Measurements from ENCODE around the gene CYB5D1.
"Not testable (repeated sequence)": the region's sequence is repeated elsewhere in the genome, so short reads cannot be mapped to it uniquely, and the experiment has no call there.

Gene CYB5D1

GRCh38 chr17:7857713-7858521, at the start of gene CYB5D1:
Gene CYB5D1 (plus strand): TSS chr17:7858003. CDS start chr17:7858135, 132 bp downstream.
- DNase-seq (ENCODE audit: low read depth, low spot score): peak; percentile 94

GRCh38 chr17:7809086-7809790, 48.6 kb upstream of the CYB5D1 start:
- no peak for DNase-seq (ENCODE audit: low read depth, low spot score)

- not testable (repeated sequence) for DNase-seq (ENCODE audit: low read depth, low spot score)
Observed at GRCh38 chr17:7809791-7810343, 47.9 kb upstream of the CYB5D1 start.

- DNase-seq (ENCODE audit: low read depth, low spot score): no peak
Observed at GRCh38 chr17:7811251-7811650, 46.6 kb upstream of the CYB5D1 start.

GRCh38 chr17:7814969-7815368, 42.8 kb upstream of the CYB5D1 start:
- DNase-seq (ENCODE audit: low read depth, low spot score): no peak

- peak; percentile 70 for DNase-seq (ENCODE audit: low read depth, low spot score)
Observed at GRCh38 chr17:7816926-7817642, 40.7 kb upstream of the CYB5D1 start.

- DNase-seq (ENCODE audit: low read depth, low spot score): no peak
Observed at GRCh38 chr17:7817643-7817964, 40.2 kb upstream of the CYB5D1 start.

GRCh38 chr17:7818026-7818425, 39.8 kb upstream of the CYB5D1 start:
- DNase-seq (ENCODE audit: low read depth, low spot score): no peak

GRCh38 chr17:7818746-7819645, 38.8 kb upstream of the CYB5D1 start:
- no peak for DNase-seq (ENCODE audit: low read depth, low spot score)

- DNase-seq (ENCODE audit: low read depth, low spot score): no peak
Observed at GRCh38 chr17:7820231-7820630, 37.6 kb upstream of the CYB5D1 start.

- no peak for DNase-seq (ENCODE audit: low read depth, low spot score)
Observed at GRCh38 chr17:7822126-7822525, 35.7 kb upstream of the CYB5D1 start.

GRCh38 chr17:7823581-7824001, 34.2 kb upstream of the CYB5D1 start:
- peak; percentile 75 for DNase-seq (ENCODE audit: low read depth, low spot score)

- no peak for DNase-seq (ENCODE audit: low read depth, low spot score)
Observed at GRCh38 chr17:7824021-7824924, 33.5 kb upstream of the CYB5D1 start.

- no peak for DNase-seq (ENCODE audit: low read depth, low spot score)
Observed at GRCh38 chr17:7825206-7825990, 32.4 kb upstream of the CYB5D1 start.

- no peak for DNase-seq (ENCODE audit: low read depth, low spot score)
Observed at GRCh38 chr17:7830616-7831015, 27.2 kb upstream of the CYB5D1 start.

- no peak for DNase-seq (ENCODE audit: low read depth, low spot score)
Observed at GRCh38 chr17:7831233-7831632, 26.6 kb upstream of the CYB5D1 start.

GRCh38 chr17:7832431-7832830, 25.4 kb upstream of the CYB5D1 start:
- DNase-seq (ENCODE audit: low read depth, low spot score): no peak

GRCh38 chr17:7833011-7833794, 24.6 kb upstream of the CYB5D1 start:
- no peak for DNase-seq (ENCODE audit: low read depth, low spot score)
